MM.1S (cell line): Measurements from ENCODE around the gene MCTS1.

Experiments
- DNase-seq: peaks from one replicate; pipeline ENCODE4 v3.0.0-alpha.2; 2015
- H2AFZ ChIP-seq: fragments of 300-600 bp; sonication (generic); 2 replicates; pipeline ENCODE4 v1.6.0; 2016; ENCODE audit warnings: antibody characterized with exemption, low read length
- H3F3A ChIP-seq: fragments of 300-600 bp; sonication (generic); 2 replicates; pipeline ENCODE4 v1.6.1; 2016; ENCODE audit warnings: mild to moderate bottlenecking, antibody characterized with exemption, low read length, moderate library complexity, mixed read lengths; ENCODE audit not compliant: insufficient read depth
- H3K27ac ChIP-seq: fragments of 300-600 bp; sonication (generic); 2 replicates; pipeline ENCODE4 v1.5.1; 2016; ENCODE audit warnings: mild to moderate bottlenecking, low read length
- H3K27me3 ChIP-seq: fragments of 300-600 bp; sonication (generic); replicated peaks from 2 replicates; pipeline ENCODE4 v1.6.0; 2016; ENCODE audit warnings: low read length; ENCODE audit not compliant: insufficient read depth
- H3K36me3 ChIP-seq: fragments of 300-600 bp; sonication (generic); replicated peaks from 2 replicates; pipeline ENCODE4 v1.6.1; 2016; ENCODE audit warnings: mild to moderate bottlenecking, low read length, mixed read lengths; ENCODE audit not compliant: insufficient read depth
- H3K4me1 ChIP-seq: fragments of 300-600 bp; sonication (generic); 2 replicates; pipeline ENCODE4 v1.6.1; 2016; ENCODE audit warnings: low read length, mixed read lengths
- H3K4me2 ChIP-seq: fragments of 300-600 bp; sonication (generic); 2 replicates; pipeline ENCODE4 v1.6.0; 2016; ENCODE audit warnings: low read depth, low read length
- H3K4me3 ChIP-seq: fragments of 300-600 bp; sonication (generic); 2 replicates; pipeline ENCODE4 v1.5.1; 2016; ENCODE audit warnings: low read length, mixed read lengths
- H3K79me2 ChIP-seq: fragments of 300-600 bp; sonication (generic); 2 replicates; pipeline ENCODE4 v1.6.1; 2016; ENCODE audit warnings: mixed run types, low read length, mixed read lengths
- H3K9ac ChIP-seq: fragments of 300-600 bp; sonication (generic); 2 replicates; pipeline ENCODE4 v1.6.1; 2016; ENCODE audit warnings: low read length, mixed read lengths
- H3K9me2 ChIP-seq: fragments of 300-600 bp; sonication (generic); replicated peaks from 2 replicates; pipeline ENCODE4 v1.6.1; 2016; ENCODE audit warnings: mild to moderate bottlenecking, low read length, mixed read lengths; ENCODE audit not compliant: insufficient read depth
- H3K9me3 ChIP-seq: fragments of 300-600 bp; sonication (generic); replicated peaks from 2 replicates; pipeline ENCODE4 v1.6.1; 2016; ENCODE audit warnings: mild to moderate bottlenecking, low read length, mixed read lengths; ENCODE audit not compliant: insufficient read depth
- H4K20me1 ChIP-seq: fragments of 300-600 bp; sonication (generic); 2 replicates; pipeline ENCODE4 v1.6.1; 2016; ENCODE audit warnings: mild to moderate bottlenecking, low read length, moderate library complexity, mixed read lengths; ENCODE audit not compliant: insufficient read depth
- CTCF ChIP-seq: fragments of 300-600 bp; sonication (generic); IDR thresholded peaks from 2 replicates; pipeline ENCODE4 v1.5.1; 2016; ENCODE audit warnings: antibody characterized with exemption, low read length, mixed read lengths
- EZH2 ChIP-seq: fragments of 300-600 bp; sonication (generic); optimal IDR thresholded peaks from 2 replicates; pipeline ENCODE3; 2017; ENCODE audit warnings: low read depth, mild to moderate bottlenecking, antibody characterized with exemption, low read length, mixed read lengths
- EZH2phosphoT487 ChIP-seq: fragments of 300-600 bp; sonication (generic); IDR thresholded peaks from 2 replicates; pipeline ENCODE4 v1.6.1; 2018; ENCODE audit warnings: antibody characterized with exemption, low read length

Gene MCTS1

GRCh38 chrX:120603707-120604360 lies at the start of gene MCTS1:
Gene MCTS1, plus strand, starts transcription at chrX:120604101. Its CDS starts 136 bp downstream, at chrX:120604237.
- Histone ChIP-seq H4K20me1 (no peaks in the 10 kb centered on the region), H3K9ac (peak within 1 kb of the TSS; percentile 91), H3K9me2 (no peaks in the 10 kb centered on the region), H3K9me3 (no peaks in the 10 kb centered on the region), H3K79me2 (peaks cover 31% of the 10 kb centered on the region), H3K4me1 (no peaks in the 10 kb centered on the region), H3K27ac (peak within 1 kb of the TSS; percentile 92), H3F3A (peaks cover 9% of the 10 kb centered on the region; the same call in 1 of the 2 replicates), H3K36me3 (no peaks in the 10 kb centered on the region), H3K4me3 (peak within 1 kb of the TSS; percentile 90), H3K4me2 (peak within 1 kb of the TSS; percentile 82), H2AFZ (peak within 1 kb of the TSS; percentile 78), H3K27me3 (no peaks in the 10 kb centered on the region)
- DNase-seq: peak; percentile 89
- TF ChIP-seq EZH2phosphoT487 (no peak), CTCF (no peak), EZH2 (no peak)

- DNase-seq: no peak
- no peak overlapping the region for H2AFZ ChIP-seq
- no peak overlapping the region for H3K27ac ChIP-seq
- no peak overlapping the region for H3K4me3 ChIP-seq
- H4K20me1 ChIP-seq: no peaks in the 10 kb centered on the region
- no peaks in the 10 kb centered on the region for H3K9me2 ChIP-seq
- peaks cover 14% of the 10 kb centered on the region for H3F3A ChIP-seq
- peaks cover 49% of the 10 kb centered on the region for H3K79me2 ChIP-seq
- H3K9me3 ChIP-seq: no peaks in the 10 kb centered on the region
- no peaks in the 10 kb centered on the region for H3K4me1 ChIP-seq
- H3K9ac ChIP-seq: no peak overlapping the region
- TF ChIP-seq EZH2phosphoT487 (no peak), EZH2 (no peak)
- no peaks in the 10 kb centered on the region; the same call in 1 of the 2 replicates for H3K36me3 ChIP-seq
- H3K27me3 ChIP-seq: no peaks in the 10 kb centered on the region
- H3K4me2 ChIP-seq: no peak overlapping the region
Measured at GRCh38 chrX:120556251-120556650, 47.6 kb upstream of the MCTS1 start.

GRCh38 chrX:120559804-120560203 lies 44.1 kb upstream of the MCTS1 start:
- Histone ChIP-seq H3K4me2 (peak overlapping the region; percentile 74), H3K9me3 (no peaks in the 10 kb centered on the region), H3K79me2 (peaks cover 44% of the 10 kb centered on the region), H3F3A (peaks cover 17% of the 10 kb centered on the region), H2AFZ (peak overlapping the region; percentile 37), H3K9me2 (no peaks in the 10 kb centered on the region), H3K4me1 (0 out of 2 replicates have a peak, but pooled peaks cover 3% of the 10 kb centered on the region), H4K20me1 (no peaks in the 10 kb centered on the region), H3K27ac (peak overlapping the region; percentile 88; the same call in 1 of the 2 replicates), H3K27me3 (no peaks in the 10 kb centered on the region), H3K36me3 (no peaks in the 10 kb centered on the region; the same call in 1 of the 2 replicates), H3K9ac (peak overlapping the region; percentile 93; the same call in 1 of the 2 replicates), H3K4me3 (peak overlapping the region; percentile 80)
- no peak for TF ChIP-seq CTCF
- no peak for TF ChIP-seq EZH2
- no peak for TF ChIP-seq EZH2phosphoT487
- no peak for DNase-seq

GRCh38 chrX:120560405-120560841 lies 43.5 kb upstream of the MCTS1 start:
- H3K4me2 ChIP-seq: peak overlapping the region; percentile 74
- H3K4me1 ChIP-seq: 0 out of 2 replicates have a peak, but pooled peaks cover 3% of the 10 kb centered on the region
- H3K79me2 ChIP-seq: peaks cover 43% of the 10 kb centered on the region
- no peaks in the 10 kb centered on the region for H3K9me2 ChIP-seq
- H4K20me1 ChIP-seq: no peaks in the 10 kb centered on the region
- peak overlapping the region; percentile 37 for H2AFZ ChIP-seq
- TF ChIP-seq EZH2phosphoT487 (no peak), EZH2 (no peak), CTCF (no peak)
- DNase-seq: peak; percentile 52
- H3K9ac ChIP-seq: peak overlapping the region; percentile 93
- peak overlapping the region; percentile 88; the same call in 1 of the 2 replicates for H3K27ac ChIP-seq
- H3K27me3 ChIP-seq: no peaks in the 10 kb centered on the region
- no peaks in the 10 kb centered on the region for H3K36me3 ChIP-seq
- H3F3A ChIP-seq: peaks cover 17% of the 10 kb centered on the region
- H3K9me3 ChIP-seq: no peaks in the 10 kb centered on the region
- H3K4me3 ChIP-seq: peak overlapping the region; percentile 80
